Measurements from ENCODE around the gene NHERF2. TPM values are rescaled to one million over a fixed set of nuclear protein-coding genes. Genes with fewer than 3 reads are reported as not detected.

NHERF2 gene
- total RNA-seq, 1 donor from 2014 or later, result 3.0 TPM

GRCh38 chr16:1997494-1998359 is 29.0 kb upstream of the NHERF2 start:
- no peak overlapping the region for H3K4me2 ChIP-seq
- no peak overlapping the region for H3K9ac ChIP-seq
- no peak overlapping the region for H3K4me3 ChIP-seq

GRCh38 chr16:1998360-1998835 is 28.3 kb upstream of the NHERF2 start:
- Mint-ChIP-seq H3K36me3 (peaks cover 9% of the 10 kb centered on the region), H3K9me3 (no peaks in the 10 kb centered on the region), H3K27ac (no peak overlapping the region), H3K4me1 (no peaks in the 10 kb centered on the region), H3K4me3 (peak overlapping the region; percentile 64), H3K27me3 (ENCODE audit: insufficient read depth, low read depth) (peaks cover 2% of the 10 kb centered on the region)
- Histone ChIP-seq H3K27me3 (peaks cover 2% of the 10 kb centered on the region), H3K4me2 (no peak overlapping the region), H3F3A (ENCODE audit: low read depth) (peaks cover 17% of the 10 kb centered on the region), H3K4me3 (no peak overlapping the region), H3K27ac (no peak overlapping the region), H3K9me3 (ENCODE audit: low read depth) (no peaks in the 10 kb centered on the region), H4K20me1 (ENCODE audit: low read depth) (peaks cover 9% of the 10 kb centered on the region), H3K4me1 (no peaks in the 10 kb centered on the region), H3K79me2 (ENCODE audit: low read depth) (peaks cover 4% of the 10 kb centered on the region), H3K36me3 (no peaks in the 10 kb centered on the region), H2AFZ (replicated peaks) (no peak overlapping the region), H3K9ac (no peak overlapping the region)
- no peak for TF ChIP-seq EZH2phosphoT487 (IDR thresholded peaks at IDR 0.05)
- no peak for TF ChIP-seq CTCF (IDR thresholded peaks at IDR 0.05)
- TF ChIP-seq EZH2 (IDR thresholded peaks at IDR 0.05), result no peak
- no peak for DNase-seq (ENCODE audit: low spot score)

More at GRCh38 chr16:1997494-1998359, 29.0 kb upstream of the NHERF2 start:
- TF ChIP-seq EZH2 (IDR thresholded peaks at IDR 0.05) (no peak), CTCF (IDR thresholded peaks at IDR 0.05) (no peak), EZH2phosphoT487 (IDR thresholded peaks at IDR 0.05) (no peak)
- Histone ChIP-seq H3K27me3 (peaks cover 8% of the 10 kb centered on the region), H4K20me1 (ENCODE audit: low read depth) (peaks cover 6% of the 10 kb centered on the region), H3K79me2 (ENCODE audit: low read depth) (no peaks in the 10 kb centered on the region), H3K4me1 (no peaks in the 10 kb centered on the region), H2AFZ (replicated peaks) (no peak overlapping the region), H3K27ac (no peak overlapping the region), H3F3A (ENCODE audit: low read depth) (peaks cover 24% of the 10 kb centered on the region), H3K9me3 (ENCODE audit: low read depth) (no peaks in the 10 kb centered on the region), H3K36me3 (no peaks in the 10 kb centered on the region)
- Mint-ChIP-seq H3K36me3 (peaks cover 9% of the 10 kb centered on the region), H3K9me3 (no peaks in the 10 kb centered on the region), H3K27ac (no peak overlapping the region), H3K4me3 (no peak overlapping the region), H3K4me1 (no peaks in the 10 kb centered on the region), H3K27me3 (ENCODE audit: insufficient read depth, low read depth) (peaks cover 2% of the 10 kb centered on the region)
- no peak for DNase-seq (ENCODE audit: low spot score)

- Histone ChIP-seq H3K9ac (no peak overlapping the region), H3K4me1 (peaks cover 1% of the 10 kb centered on the region), H3K27ac (no peak overlapping the region), H3K9me3 (ENCODE audit: low read depth) (no peaks in the 10 kb centered on the region), H3K79me2 (ENCODE audit: low read depth) (peaks cover 8% of the 10 kb centered on the region), H3F3A (ENCODE audit: low read depth) (peaks cover 11% of the 10 kb centered on the region), H3K4me3 (no peak overlapping the region), H3K27me3 (no peaks in the 10 kb centered on the region), H3K36me3 (no peaks in the 10 kb centered on the region), H3K4me2 (no peak overlapping the region), H4K20me1 (ENCODE audit: low read depth) (peaks cover 15% of the 10 kb centered on the region), H2AFZ (replicated peaks) (no peak overlapping the region)
- TF ChIP-seq EZH2phosphoT487 (IDR thresholded peaks at IDR 0.05), result no peak
- no peak for TF ChIP-seq EZH2 (IDR thresholded peaks at IDR 0.05)
- TF ChIP-seq CTCF (IDR thresholded peaks at IDR 0.05), result no peak
- no peaks in the 10 kb centered on the region for H3K27me3 Mint-ChIP-seq (ENCODE audit: insufficient read depth, low read depth)
- H3K27ac Mint-ChIP-seq, result no peak overlapping the region
- H3K9me3 Mint-ChIP-seq, result no peaks in the 10 kb centered on the region
- no peak overlapping the region for H3K4me3 Mint-ChIP-seq
- peaks cover 2% of the 10 kb centered on the region for H3K4me1 Mint-ChIP-seq
- no peak for DNase-seq (ENCODE audit: low spot score)
- H3K36me3 Mint-ChIP-seq, result peaks cover 9% of the 10 kb centered on the region
Measured at GRCh38 chr16:1998852-1999801, 27.6 kb upstream of the NHERF2 start.
